GM12892 (cell line): ENCODE results near the gene SMC4.

ENCODE experiments used
- POLR2A ChIP-seq: IDR thresholded peaks from 2 replicates; pipeline ENCODE4 v1.6.1; 2011; ENCODE audit warnings: low read depth, low read length, control low read depth
- POLR2AphosphoS5 ChIP-seq: IDR thresholded peaks from 2 replicates; pipeline ENCODE4 v1.6.1; 2011; ENCODE audit warnings: low read depth, low read length, control low read depth

- TF ChIP-seq POLR2AphosphoS5 (no peak), POLR2A (no peak)
These were observed 22.8 kb upstream of the SMC4 start for GRCh38 chr3:160376681-160377080.
